HepG2 (cell line): ENCODE results near the gene SYS1. TPM values are rescaled to one million over a fixed set of nuclear protein-coding genes. Genes with fewer than 3 reads are reported as not detected.

Source experiments
- CBFB ChIP-seq: sonication (generic); formaldehyde crosslinking; IDR thresholded peaks from 2 replicates; pipeline ENCODE4 v1.4.0; 2020; ENCODE audit warnings: missing genetic modification reagents
- ERF ChIP-seq: IDR thresholded peaks from 2 replicates; pipeline ENCODE4 v1.6.1; 2018; ENCODE audit warnings: missing biosample characterization, missing genetic modification reagents
- ETV5 ChIP-seq: IDR thresholded peaks from 2 replicates; pipeline ENCODE4 v1.6.1; 2018; ENCODE audit warnings: missing biosample characterization, missing genetic modification reagents, inconsistent platforms, borderline replicate concordance
- JARID2 ChIP-seq: sonication (generic); formaldehyde crosslinking; IDR thresholded peaks from 2 replicates; pipeline ENCODE4 v1.8.1; 2023; ENCODE audit warnings: missing genetic modification reagents, inconsistent platforms; ENCODE audit not compliant: insufficient replicate concordance
- NR2F2 ChIP-seq: IDR thresholded peaks from 2 replicates; pipeline ENCODE4 v1.6.1; 2012; ENCODE audit warnings: low read depth, inconsistent platforms, borderline replicate concordance
- RFXAP ChIP-seq: sonication (generic); formaldehyde crosslinking; IDR thresholded peaks from 2 replicates; pipeline ENCODE4 v1.4.0; 2020; ENCODE audit warnings: missing genetic modification reagents, borderline replicate concordance
- SNAPC2 ChIP-seq: sonication (generic); formaldehyde crosslinking; IDR thresholded peaks from 2 replicates; pipeline ENCODE4 v1.8.1; 2022; ENCODE audit warnings: mild to moderate bottlenecking, missing genetic modification reagents
- U2AF1 ChIP-seq: fragments of 200-400 bp; formaldehyde crosslinking; optimal IDR thresholded peaks from 2 replicates; pipeline ENCODE3; 2017; ENCODE audit warnings: mild to moderate bottlenecking, low read depth, low read length
- YEATS2 ChIP-seq: sonication (generic); formaldehyde crosslinking; IDR thresholded peaks from 2 replicates; pipeline ENCODE4 v1.4.0; 2020; ENCODE audit warnings: missing genetic modification reagents, borderline replicate concordance
- YY1 ChIP-seq: IDR thresholded peaks from 2 replicates; pipeline ENCODE4 v1.6.1; 2011; ENCODE audit warnings: low read length, low read depth, moderate library complexity, mild to moderate bottlenecking; ENCODE audit not compliant: insufficient read depth, insufficient replicate concordance
- ZBTB40 ChIP-seq, 2 experiments: fragments of 450-650 bp in 1 of 2; sonication (generic) in 1 of 2; formaldehyde crosslinking in 1 of 2; IDR thresholded peaks; 2 replicates each; pipeline versions ENCODE4 v1.6.1 to v1.8.0; 2016 to 2022; ENCODE audit warnings: antibody characterized with exemption in 1 of 2, mild to moderate bottlenecking in 1 of 2, missing genetic modification reagents in 1 of 2
- ZBTB42 ChIP-seq: sonication (generic); formaldehyde crosslinking; IDR thresholded peaks from 2 replicates; pipeline ENCODE4 v1.5.0; 2020; ENCODE audit warnings: mild to moderate bottlenecking, missing genetic modification reagents
- ZMAT3 ChIP-seq: sonication (generic); formaldehyde crosslinking; conservative IDR thresholded peaks from 2 replicates; pipeline ENCODE4 v1.7.0; 2021; ENCODE audit warnings: missing genetic modification reagents
- ZNF224 ChIP-seq: sonication (generic); formaldehyde crosslinking; IDR thresholded peaks from 2 replicates; pipeline ENCODE4 v1.5.0; 2020; ENCODE audit warnings: mild to moderate bottlenecking, missing genetic modification reagents
- ZNF281 ChIP-seq: sonication (generic); formaldehyde crosslinking; IDR thresholded peaks from 2 replicates; pipeline ENCODE4 v1.4.0; 2020; ENCODE audit warnings: missing genetic modification reagents, borderline replicate concordance
- ZNF629 ChIP-seq: sonication (generic); formaldehyde crosslinking; conservative IDR thresholded peaks from 2 replicates; pipeline ENCODE4 v1.5.0; 2020; ENCODE audit warnings: missing genetic modification reagents
- ZNF737 ChIP-seq: sonication (generic); formaldehyde crosslinking; IDR thresholded peaks from 2 replicates; pipeline ENCODE4 v1.5.0; 2020; ENCODE audit warnings: missing genetic modification reagents, mild to moderate bottlenecking, borderline replicate concordance
- polyA plus RNA-seq, 8 experiments: library from polyadenylated mRNA; depleted of rRNA in 3 of 8; stranded (reverse) in 7 of 8; unstranded in 1 of 8; fragments of >200 nt; fragmentation: Illumina TruSeq in 4 of 8; extraction: Trizol in 4 of 8; gene quantifications; 2 replicates each; pipeline versions ENCODE4 v1.2.1 to v1.2.3, GENCODE V29; 2011 to 2016; ENCODE audit warnings: low read depth in 4 of 8, missing spikeins in 1 of 8, mixed read lengths in 1 of 8; ENCODE audit not compliant: insufficient read depth in 1 of 8
- total RNA-seq, 5 experiments: library from RNA; depleted of rRNA; stranded (reverse); fragments of >200 nt; fragmentation: Illumina TruSeq; extraction: Trizol; gene quantifications; 2 replicates each; pipeline ENCODE4 v1.2.3, GENCODE V29; 2016; ENCODE audit warnings: low read depth in 1 of 5

The SYS1 gene
- total and polyA plus RNA-seq, 2 of the 13 experiments (the other 11 are each of a cell fraction or from before 2014, with no cell fraction given), result 38.3 to 65.6 TPM

GRCh38 chr20:45373353-45374100, 10.6 kb downstream of the SYS1 start (continued):
- TF ChIP-seq ZBTB40 (IDR thresholded peaks at IDR 0.05) (no peak), ZBTB40 (CRISPR knock-in tag; IDR thresholded peaks at IDR 0.05) (0 out of 2 replicates have a peak, but pooled peaks have one; percentile 30), ZNF281 (CRISPR knock-in tag) (peak; percentile 43; the same call in 1 of the 2 replicates), RFXAP (CRISPR knock-in tag) (peak; percentile 77; the same call in 1 of the 2 replicates), ZNF224 (0 out of 2 replicates have a peak, but pooled peaks have one; percentile 55), SNAPC2 (no peak), NR2F2 (no peak), YY1 (no peak), ZBTB42 (CRISPR knock-in tag) (no peak), YEATS2 (CRISPR knock-in tag) (peak; percentile 54; the same call in 1 of the 2 replicates), ZMAT3 (CRISPR knock-in tag) (no peak), ETV5 (CRISPR knock-in tag) (peak; percentile 30; the same call in 1 of the 2 replicates), JARID2 (CRISPR knock-in tag) (peak; percentile 40), ERF (CRISPR knock-in tag) (peak; percentile 51; the same call in 1 of the 2 replicates), CBFB (CRISPR knock-in tag) (no peak), ZNF629 (CRISPR knock-in tag) (0 out of 2 replicates have a peak, but pooled peaks have one; percentile 24), U2AF1 (peak; percentile 97), ZNF737 (CRISPR knock-in tag) (peak; percentile 85; the same call in 1 of the 2 replicates)
